SK-N-SH treated with all-trans-retinoic acid at 6 μM for 48 hours (cell line): ENCODE results near the gene WDR76.
"Not testable (repeated sequence)": the region's sequence is repeated elsewhere in the genome, so short reads cannot be mapped to it uniquely, and the experiment has no call there.

Experiments used
- ARNTL ChIP-seq: fragments of 450-650 bp; formaldehyde crosslinking; IDR thresholded peaks from 2 replicates; pipeline ENCODE4 v1.5.0; 2020; ENCODE audit warnings: low read depth, mild to moderate bottlenecking, moderate library complexity, borderline replicate concordance
- CREB5 ChIP-seq: fragments of 250-450 bp; sonication (Bioruptor Pico); IDR thresholded peaks from 2 replicates; pipeline ENCODE4 v1.5.1; 2020; ENCODE audit warnings: low read depth, mild to moderate bottlenecking, moderate library complexity
- SNAI2 ChIP-seq: fragments of 250-450 bp; sonication (Bioruptor Pico); IDR thresholded peaks from 2 replicates; pipeline ENCODE4 v1.5.0; 2020; ENCODE audit warnings: mild to moderate bottlenecking, moderate library complexity
- ZC3H10 ChIP-seq: fragments of 250-450 bp; sonication (Bioruptor Pico); IDR thresholded peaks from 2 replicates; pipeline ENCODE4 v1.5.1; 2021; ENCODE audit warnings: mild to moderate bottlenecking, moderate library complexity
- ZNF70 ChIP-seq: fragments of 450-650 bp; formaldehyde crosslinking; IDR thresholded peaks from 2 replicates; pipeline ENCODE4 v1.5.0; 2020; ENCODE audit warnings: mild to moderate bottlenecking, moderate library complexity
- ZNF8 ChIP-seq: fragments of 450-650 bp; formaldehyde crosslinking; IDR thresholded peaks from 2 replicates; pipeline ENCODE4 v1.5.0; 2020; ENCODE audit warnings: mild to moderate bottlenecking, moderate library complexity

- TF ChIP-seq ZNF70 (CRISPR knock-in tag); ZC3H10; ARNTL; SNAI2 (CRISPR knock-in tag); CREB5 (CRISPR knock-in tag); ZNF8 (CRISPR knock-in tag): not testable (repeated sequence)
These were observed 11.7 kb upstream of the WDR76 start for GRCh38 chr15:43815064-43815463.
